GM23248 (cell line): ENCODE data around the gene CFAP69.

Source experiments
- EZH2 ChIP-seq: fragments of 200-600 bp; sonication (generic); IDR thresholded peaks from 2 replicates; pipeline ENCODE4 v1.6.1; 2018; ENCODE audit warnings: antibody characterized with exemption, mild to moderate bottlenecking; ENCODE audit not compliant: insufficient read depth, poor library complexity, severe bottlenecking
- EZH2phosphoT487 ChIP-seq: fragments of 200-600 bp; sonication (generic); IDR thresholded peaks from 2 replicates; pipeline ENCODE4 v1.6.1; 2018; ENCODE audit warnings: antibody characterized with exemption, moderate library complexity, mild to moderate bottlenecking, low read depth; ENCODE audit not compliant: insufficient read depth

- no peak for TF ChIP-seq EZH2
- no peak for TF ChIP-seq EZH2phosphoT487
Observed at GRCh38 chr7:90266808-90267207, 21.8 kb downstream of the CFAP69 start.
